Measurements from ENCODE around the gene CKAP4. TPM values are rescaled to one million over a fixed set of nuclear protein-coding genes. Genes with fewer than 3 reads are reported as not detected.

The CKAP4 gene
- total RNA-seq, 1 donor from 2014 or later: 7.7 TPM

GRCh38 chr12:106245767-106246166 is 2.1 kb downstream of the CKAP4 start:
- Mint-ChIP-seq H3K27me3 (peaks cover 12% of the 10 kb centered on the region), H3K27ac (no peak overlapping the region), H3K4me3 (peak overlapping the region; percentile 58), H3K36me3 (ENCODE audit: low read depth) (no peaks in the 10 kb centered on the region), H3K4me1 (peaks cover 9% of the 10 kb centered on the region), H3K9me3 (no peaks in the 10 kb centered on the region)
- intact Hi-C loops (cut with micrococcal nuclease): loop anchor here (5.0 kb wide), 2 partner anchors 37 to 112 kb away; partner anchors contain the start of gene POLR3B
- no peak for DNase-seq

- Mint-ChIP-seq H3K9me3 (no peaks in the 10 kb centered on the region), H3K4me1 (peaks cover 2% of the 10 kb centered on the region), H3K4me3 (no peak overlapping the region), H3K27me3 (peaks cover 1% of the 10 kb centered on the region), H3K27ac (no peak overlapping the region), H3K36me3 (ENCODE audit: low read depth) (no peaks in the 10 kb centered on the region)
- intact Hi-C loops (cut with micrococcal nuclease): no loop called here
- no peak for DNase-seq
Observed at GRCh38 chr12:106243620-106244019, 4.2 kb downstream of the CKAP4 start.

- no peak for DNase-seq
- no peaks in the 10 kb centered on the region for H3K9me3 Mint-ChIP-seq
- peaks cover 2% of the 10 kb centered on the region for H3K4me1 Mint-ChIP-seq
- peaks cover 1% of the 10 kb centered on the region for H3K27me3 Mint-ChIP-seq
- no peaks in the 10 kb centered on the region for H3K36me3 Mint-ChIP-seq (ENCODE audit: low read depth)
- H3K4me3 Mint-ChIP-seq: no peak overlapping the region
- intact Hi-C loops (cut with micrococcal nuclease): no loop called here
- H3K27ac Mint-ChIP-seq: no peak overlapping the region
Observed at GRCh38 chr12:106240821-106241220, 7.0 kb downstream of the CKAP4 start.

GRCh38 chr12:106239951-106240335 is 7.9 kb downstream of the CKAP4 start:
- no peaks in the 10 kb centered on the region for H3K27me3 Mint-ChIP-seq
- DNase-seq: no peak
- H3K4me3 Mint-ChIP-seq: no peak overlapping the region
- no peaks in the 10 kb centered on the region for H3K36me3 Mint-ChIP-seq (ENCODE audit: low read depth)
- H3K9me3 Mint-ChIP-seq: no peaks in the 10 kb centered on the region
- H3K27ac Mint-ChIP-seq: no peak overlapping the region
- intact Hi-C loops (cut with micrococcal nuclease): no loop called here
- no peaks in the 10 kb centered on the region for H3K4me1 Mint-ChIP-seq

- Mint-ChIP-seq H3K9me3 (no peaks in the 10 kb centered on the region), H3K4me1 (no peaks in the 10 kb centered on the region), H3K27ac (no peak overlapping the region), H3K36me3 (ENCODE audit: low read depth) (no peaks in the 10 kb centered on the region), H3K27me3 (no peaks in the 10 kb centered on the region), H3K4me3 (no peak overlapping the region)
- intact Hi-C loops (cut with micrococcal nuclease): no loop called here
- DNase-seq: no peak
Observed at GRCh38 chr12:106239241-106239950, 8.4 kb downstream of the CKAP4 start.

- no peak for DNase-seq
- H3K36me3 Mint-ChIP-seq (ENCODE audit: low read depth): no peaks in the 10 kb centered on the region
- H3K4me3 Mint-ChIP-seq: no peak overlapping the region
- H3K27me3 Mint-ChIP-seq: no peaks in the 10 kb centered on the region
- intact Hi-C loops (cut with micrococcal nuclease): no loop called here
- no peak overlapping the region for H3K27ac Mint-ChIP-seq
- H3K4me1 Mint-ChIP-seq: no peaks in the 10 kb centered on the region
- H3K9me3 Mint-ChIP-seq: no peaks in the 10 kb centered on the region
Observed at GRCh38 chr12:106238146-106238545, 9.7 kb downstream of the CKAP4 start.

- H3K4me1 Mint-ChIP-seq: no peaks in the 10 kb centered on the region
- intact Hi-C loops (cut with micrococcal nuclease): no loop called here
- H3K27me3 Mint-ChIP-seq: peaks cover 2% of the 10 kb centered on the region
- H3K27ac Mint-ChIP-seq: no peak overlapping the region
- no peaks in the 10 kb centered on the region for H3K36me3 Mint-ChIP-seq (ENCODE audit: low read depth)
- no peak for DNase-seq
- no peak overlapping the region for H3K4me3 Mint-ChIP-seq
- no peaks in the 10 kb centered on the region for H3K9me3 Mint-ChIP-seq
Observed at GRCh38 chr12:106235770-106236169, 12.1 kb downstream of the CKAP4 start.

- intact Hi-C loops (cut with micrococcal nuclease): no loop called here
- Mint-ChIP-seq H3K9me3 (no peaks in the 10 kb centered on the region), H3K4me3 (no peak overlapping the region), H3K27ac (no peak overlapping the region), H3K36me3 (ENCODE audit: low read depth) (no peaks in the 10 kb centered on the region), H3K27me3 (peaks cover 5% of the 10 kb centered on the region), H3K4me1 (no peaks in the 10 kb centered on the region)
- no peak for DNase-seq
Observed at GRCh38 chr12:106234449-106234848, 13.4 kb downstream of the CKAP4 start.

- no peaks in the 10 kb centered on the region for H3K36me3 Mint-ChIP-seq (ENCODE audit: low read depth)
Observed at GRCh38 chr12:106233011-106233410, 14.8 kb downstream of the CKAP4 start.

GRCh38 chr12:106229036-106229591 is 18.7 kb downstream of the CKAP4 start:
- DNase-seq: no peak
- H3K4me3 Mint-ChIP-seq: no peak overlapping the region
- H3K27me3 Mint-ChIP-seq: peaks cover 7% of the 10 kb centered on the region
- H3K4me1 Mint-ChIP-seq: peaks cover 14% of the 10 kb centered on the region
- no peaks in the 10 kb centered on the region for H3K9me3 Mint-ChIP-seq
- H3K27ac Mint-ChIP-seq: no peak overlapping the region
- intact Hi-C loops (cut with micrococcal nuclease): loop anchor here (5.0 kb wide), 2 partner anchors 128 to 688 kb away; partner anchors contain the start of gene POLR3B
- H3K36me3 Mint-ChIP-seq (ENCODE audit: low read depth): no peaks in the 10 kb centered on the region

More at GRCh38 chr12:106233011-106233410, 14.8 kb downstream of the CKAP4 start:
- Mint-ChIP-seq H3K27ac (no peak overlapping the region), H3K4me1 (no peaks in the 10 kb centered on the region), H3K4me3 (no peak overlapping the region), H3K9me3 (no peaks in the 10 kb centered on the region), H3K27me3 (peaks cover 7% of the 10 kb centered on the region)
- no peak for DNase-seq
- intact Hi-C loops (cut with micrococcal nuclease): no loop called here

GRCh38 chr12:106228320-106228710 is 19.5 kb downstream of the CKAP4 start:
- peaks cover 14% of the 10 kb centered on the region for H3K4me1 Mint-ChIP-seq
- H3K9me3 Mint-ChIP-seq: no peaks in the 10 kb centered on the region
- intact Hi-C loops (cut with micrococcal nuclease): loop anchor here (5.0 kb wide), 2 partner anchors 129 to 689 kb away; partner anchors contain the start of gene POLR3B
- H3K4me3 Mint-ChIP-seq: no peak overlapping the region
- peaks cover 7% of the 10 kb centered on the region for H3K27me3 Mint-ChIP-seq
- no peaks in the 10 kb centered on the region for H3K36me3 Mint-ChIP-seq (ENCODE audit: low read depth)
- DNase-seq: no peak
- H3K27ac Mint-ChIP-seq: no peak overlapping the region

- Mint-ChIP-seq H3K36me3 (ENCODE audit: low read depth) (no peaks in the 10 kb centered on the region), H3K9me3 (no peaks in the 10 kb centered on the region), H3K4me3 (no peak overlapping the region), H3K4me1 (peaks cover 14% of the 10 kb centered on the region), H3K27ac (no peak overlapping the region), H3K27me3 (peaks cover 7% of the 10 kb centered on the region)
- intact Hi-C loops (cut with micrococcal nuclease): loop anchor here (1.0 to 5.0 kb wide), 3 partner anchors 55 to 690 kb away; partner anchors contain the start of gene POLR3B
- DNase-seq: peak; percentile 85
Observed at GRCh38 chr12:106227641-106228319, 20.0 kb downstream of the CKAP4 start.

- H3K36me3 Mint-ChIP-seq (ENCODE audit: low read depth): no peaks in the 10 kb centered on the region
- DNase-seq: peak; percentile 80
- H3K27me3 Mint-ChIP-seq: peaks cover 8% of the 10 kb centered on the region
- intact Hi-C loops (cut with micrococcal nuclease): loop anchor here (1.0 to 5.0 kb wide), 3 partner anchors 55 to 690 kb away; partner anchors contain the start of gene POLR3B
- peak overlapping the region; percentile 43 for H3K27ac Mint-ChIP-seq
- peaks cover 14% of the 10 kb centered on the region for H3K4me1 Mint-ChIP-seq
- H3K4me3 Mint-ChIP-seq: peak overlapping the region; percentile 4
- H3K9me3 Mint-ChIP-seq: no peaks in the 10 kb centered on the region
Observed at GRCh38 chr12:106226884-106227640, 20.8 kb downstream of the CKAP4 start.
